ENCODE results near the gene SLC36A1.

- TF ChIP-seq EZH2 (IDR thresholded peaks at IDR 0.05; ENCODE audit: borderline replicate concordance), result no peak
- TF ChIP-seq CTCF (IDR thresholded peaks at IDR 0.05; ENCODE audit: poor library complexity), result no peak
- no peak for TF ChIP-seq EZH2phosphoT487 (IDR thresholded peaks at IDR 0.05; ENCODE audit: low read depth, severe bottlenecking, unreplicated experiment)
These were observed 3.2 kb downstream of the SLC36A1 start for GRCh38 chr5:151450605-151451004.
